GM13977 (cell line): Measurements from ENCODE around the gene POLR1C.
"Not testable (repeated sequence)": the region's sequence is repeated elsewhere in the genome, so short reads cannot be mapped to it uniquely, and the experiment has no call there.

ENCODE experiments used
- DNase-seq: peaks from one replicate; pipeline ENCODE4 v3.0.0; 2012; ENCODE audit warnings: low spot score
- CTCF ChIP-seq: IDR thresholded peaks from 2 replicates; pipeline ENCODE4 v1.5.1; 2012; ENCODE audit warnings: mild to moderate bottlenecking, control low read depth; ENCODE audit not compliant: insufficient read depth; ENCODE audit errors: extremely low read depth, missing control alignments
- in situ Hi-C: fragments of 300-500 bp; cut with MboI; formaldehyde crosslinking; loops from one replicate; pipeline ENCODE4 v1.12.0; 2022; ENCODE audit warnings: low sequenced_read_pairs, low pct_unique_long_range_greater_than_20kb, mixed read lengths, inconsistent platforms; ENCODE audit not compliant: unreplicated experiment

POLR1C gene

GRCh38 chr6:43496370-43497128 is 20.3 kb upstream of the POLR1C start:
- TF ChIP-seq CTCF: peak; percentile 64
- in situ Hi-C loops: no loop called here
- DNase-seq: peak; percentile 53

- TF ChIP-seq CTCF: no peak
- in situ Hi-C loops: no loop called here
- DNase-seq: no peak
Observed at GRCh38 chr6:43497129-43497396, 19.8 kb upstream of the POLR1C start.

- no peak for DNase-seq
- TF ChIP-seq CTCF: no peak
- in situ Hi-C loops: no loop called here
Observed at GRCh38 chr6:43497689-43498088, 19.2 kb upstream of the POLR1C start.

GRCh38 chr6:43498291-43498690 is 18.6 kb upstream of the POLR1C start:
- in situ Hi-C loops, DNase-seq: not testable (repeated sequence)

GRCh38 chr6:43499028-43499815 is 17.7 kb upstream of the POLR1C start:
- in situ Hi-C loops: no loop called here
- DNase-seq: no peak
- TF ChIP-seq CTCF: no peak

- in situ Hi-C loops: loop anchor here (10.0 kb wide), 1 partner anchor 246 kb away; no protein-coding TSS in a partner anchor
Observed at GRCh38 chr6:43500921-43501320, 16.0 kb upstream of the POLR1C start.

More at GRCh38 chr6:43500921-43501320, 16.0 kb upstream of the POLR1C start:
- no peak for DNase-seq
- no peak for TF ChIP-seq CTCF
